ENCODE results near the gene RNASEH1.
A peak's percentile ranks its signal among the peaks of the same experiment; 100 is the strongest.

RNASEH1 gene

DNA sequence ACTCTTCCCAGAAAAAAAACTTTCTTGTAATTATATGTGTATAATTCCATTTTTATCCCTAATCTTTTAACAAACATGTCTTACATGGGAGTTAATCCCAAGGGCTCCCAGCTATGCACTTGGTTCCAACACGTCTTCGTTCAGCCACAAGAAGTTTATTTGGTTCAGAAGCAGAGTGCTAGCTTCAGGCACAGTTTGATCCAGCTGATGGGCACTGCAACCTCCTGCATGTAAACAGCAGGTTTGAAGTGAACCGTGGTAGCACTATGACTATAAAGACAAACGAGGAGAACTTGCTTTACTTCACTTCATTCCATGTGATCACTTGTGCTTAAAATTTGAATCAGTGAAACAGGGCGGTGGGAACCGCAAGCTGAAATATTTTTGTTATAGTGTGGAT lies 7.0 kb upstream of the RNASEH1 start:
- no peak overlapping the region for H3K27ac ChIP-seq
- TF ChIP-seq, protein P1, sequence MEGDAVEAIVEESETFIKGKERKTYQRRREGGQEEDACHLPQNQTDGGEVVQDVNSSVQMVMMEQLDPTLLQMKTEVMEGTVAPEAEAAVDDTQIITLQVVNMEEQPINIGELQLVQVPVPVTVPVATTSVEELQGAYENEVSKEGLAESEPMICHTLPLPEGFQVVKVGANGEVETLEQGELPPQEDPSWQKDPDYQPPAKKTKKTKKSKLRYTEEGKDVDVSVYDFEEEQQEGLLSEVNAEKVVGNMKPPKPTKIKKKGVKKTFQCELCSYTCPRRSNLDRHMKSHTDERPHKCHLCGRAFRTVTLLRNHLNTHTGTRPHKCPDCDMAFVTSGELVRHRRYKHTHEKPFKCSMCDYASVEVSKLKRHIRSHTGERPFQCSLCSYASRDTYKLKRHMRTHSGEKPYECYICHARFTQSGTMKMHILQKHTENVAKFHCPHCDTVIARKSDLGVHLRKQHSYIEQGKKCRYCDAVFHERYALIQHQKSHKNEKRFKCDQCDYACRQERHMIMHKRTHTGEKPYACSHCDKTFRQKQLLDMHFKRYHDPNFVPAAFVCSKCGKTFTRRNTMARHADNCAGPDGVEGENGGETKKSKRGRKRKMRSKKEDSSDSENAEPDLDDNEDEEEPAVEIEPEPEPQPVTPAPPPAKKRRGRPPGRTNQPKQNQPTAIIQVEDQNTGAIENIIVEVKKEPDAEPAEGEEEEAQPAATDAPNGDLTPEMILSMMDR (conservative IDR thresholded peaks at IDR 0.05): no peak

DNA sequence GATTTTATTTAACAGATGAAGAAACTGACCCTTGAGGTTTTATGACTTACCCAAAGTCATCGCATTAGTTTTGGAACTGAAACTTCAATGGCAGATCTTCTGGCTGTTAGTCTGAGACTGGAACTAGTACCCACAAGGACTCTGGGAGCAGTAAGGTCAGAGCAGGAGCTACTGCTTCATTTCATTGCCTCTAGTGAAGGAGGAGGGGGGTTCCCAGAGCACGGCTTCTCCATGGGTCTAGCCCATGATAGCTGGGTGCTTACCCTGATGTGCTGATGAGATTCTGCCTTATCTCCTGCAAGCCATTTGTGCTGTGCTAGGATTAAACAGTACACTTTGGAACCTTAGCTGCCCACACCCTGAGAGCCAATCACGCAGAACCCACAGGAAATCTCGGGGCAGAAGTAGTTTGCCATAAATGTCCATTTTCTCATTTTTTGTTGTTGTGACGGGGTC lies 5.4 kb upstream of the RNASEH1 start:
- no peak overlapping the region for H3K27ac ChIP-seq
- TF ChIP-seq, protein P1 (conservative IDR thresholded peaks at IDR 0.05): no peak

DNA sequence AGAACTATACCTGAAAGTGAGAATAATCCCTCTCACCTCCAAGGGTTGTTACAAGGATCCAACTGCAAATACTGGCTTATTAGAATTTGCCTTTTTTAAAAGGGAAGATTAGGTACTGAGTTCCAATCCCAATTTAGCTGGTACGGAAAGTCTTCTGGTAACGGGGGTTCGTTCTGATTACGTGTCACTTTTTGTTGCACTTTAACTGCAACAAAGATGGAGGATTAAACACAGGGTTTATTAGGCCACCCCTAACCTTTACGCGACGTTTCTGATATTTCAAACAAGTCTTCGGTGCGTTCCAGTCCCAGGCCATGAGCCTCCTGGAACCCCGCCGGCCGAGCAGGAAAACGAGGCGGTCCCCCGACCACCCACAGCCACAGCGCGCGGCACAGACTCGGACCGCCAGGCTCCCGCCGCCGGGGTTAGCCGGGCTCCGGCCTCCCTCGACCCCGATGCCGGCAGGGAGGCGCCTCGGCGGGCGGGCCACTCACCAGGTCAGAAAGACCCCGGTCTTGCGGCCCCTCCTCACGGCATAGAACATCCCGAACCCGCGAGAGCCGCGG lies 411 bp downstream of the RNASEH1 start:
- peak overlapping the region; percentile 86 for H3K27ac ChIP-seq
- TF ChIP-seq, protein P1 (conservative IDR thresholded peaks at IDR 0.05): no peak

DNA sequence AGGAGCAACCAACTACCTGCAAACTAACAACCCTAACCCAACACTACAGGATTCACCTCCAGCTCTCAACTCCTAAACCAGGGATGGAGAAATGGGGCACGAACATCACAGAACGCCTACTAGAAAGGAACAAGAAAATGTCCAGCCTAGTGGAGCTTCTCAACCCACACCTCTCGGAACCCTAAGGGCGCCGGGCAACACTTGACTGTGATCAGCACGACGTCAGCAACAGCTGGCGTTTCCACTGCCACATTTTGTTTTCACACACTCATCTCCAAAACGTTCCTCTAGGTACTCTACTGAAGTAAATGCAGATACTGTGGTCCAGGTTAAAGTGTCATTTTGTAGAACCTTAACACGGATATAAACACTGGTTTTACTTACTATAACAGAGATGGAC lies 4.2 kb downstream of the RNASEH1 start:
- TF ChIP-seq, protein P1 (conservative IDR thresholded peaks at IDR 0.05): no peak
- no peak overlapping the region for H3K27ac ChIP-seq

DNA sequence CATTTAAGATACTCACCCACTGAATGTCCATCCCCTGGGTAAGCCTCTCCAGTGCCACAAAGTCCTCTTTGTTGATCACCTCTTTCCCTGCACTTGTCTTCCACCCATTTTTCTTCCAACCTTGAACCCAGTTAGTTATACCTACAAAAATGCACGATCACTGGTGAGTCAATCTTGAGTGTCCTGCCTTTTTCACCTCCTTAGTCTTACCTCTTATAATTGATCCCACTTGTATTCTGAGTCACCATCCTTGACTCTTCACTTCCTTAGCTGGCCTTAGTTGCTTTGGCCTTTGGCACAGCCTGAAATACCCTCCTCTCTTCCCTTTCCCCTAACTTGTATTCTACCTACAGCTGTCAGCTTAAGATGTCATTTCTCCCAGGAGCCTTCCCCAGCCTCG lies 10.2 kb downstream of the RNASEH1 start:
- H3K27ac ChIP-seq: peak overlapping the region; percentile 83
- TF ChIP-seq, protein P1 (conservative IDR thresholded peaks at IDR 0.05): no peak

DNA sequence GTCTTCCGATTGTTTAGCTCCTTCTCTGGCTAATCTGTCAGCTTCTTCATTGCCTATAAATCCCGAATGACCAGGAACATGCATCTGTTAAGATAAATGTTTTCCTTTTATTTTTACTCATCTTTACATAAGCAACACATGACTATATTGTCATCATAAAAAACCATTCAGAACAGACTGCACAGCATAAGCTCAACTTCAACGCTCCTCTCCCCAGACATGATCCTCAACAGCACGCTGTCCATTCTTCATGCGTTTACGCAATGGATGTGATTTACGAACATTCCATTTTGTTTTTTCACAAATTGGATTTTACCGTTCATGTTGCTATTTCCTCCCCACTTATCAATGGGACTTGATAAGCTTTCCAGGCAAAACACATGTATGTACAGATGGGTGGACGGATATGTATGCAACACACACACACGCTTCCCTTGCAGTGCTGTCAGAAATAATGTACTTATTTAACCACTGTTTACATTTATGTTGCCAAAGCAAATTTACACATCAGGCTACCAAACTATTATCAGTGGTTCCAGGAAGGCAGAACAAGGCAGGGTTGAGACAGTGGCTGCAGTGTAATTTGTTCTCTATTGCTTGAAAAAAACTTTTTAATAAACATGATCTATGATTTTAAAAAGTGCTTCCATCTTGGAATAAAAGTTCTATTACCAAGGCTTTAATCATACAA lies 12.2 kb downstream of the RNASEH1 start:
- H3K27ac ChIP-seq: peak overlapping the region; percentile 83
- TF ChIP-seq, protein P1 (conservative IDR thresholded peaks at IDR 0.05): no peak

DNA sequence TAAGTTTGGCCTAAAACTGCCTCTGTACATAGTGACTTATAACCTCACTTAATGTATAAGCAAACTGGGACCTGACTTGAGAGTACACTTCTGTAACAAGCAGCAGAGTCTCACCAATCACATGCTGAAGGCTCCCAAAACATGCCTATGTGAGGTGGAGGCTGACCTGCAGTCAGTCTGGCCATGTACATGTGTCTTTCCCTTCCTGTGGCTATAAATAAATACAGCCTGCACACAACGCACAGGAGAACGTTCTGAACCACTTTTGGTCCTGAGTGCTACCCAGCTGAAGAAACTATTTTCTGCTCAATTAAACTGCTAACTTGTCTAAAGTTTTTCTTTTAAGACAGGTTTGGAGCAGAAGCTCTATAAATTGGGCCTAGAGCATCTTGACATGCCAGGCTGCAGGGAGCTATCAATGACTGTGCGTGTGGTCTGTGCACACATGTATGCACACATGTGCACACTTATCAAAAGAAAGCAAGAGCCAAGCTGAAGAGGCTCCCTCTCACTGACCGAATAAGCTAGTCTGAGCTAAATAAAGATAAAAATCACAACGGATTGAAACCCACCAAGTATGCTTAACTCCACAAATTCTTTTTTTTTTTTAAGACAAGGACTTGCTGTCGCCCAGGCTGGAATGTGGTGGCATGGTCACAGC lies 15.0 kb downstream of the RNASEH1 start:
- TF ChIP-seq, protein P1 (conservative IDR thresholded peaks at IDR 0.05): no peak

More for the DNA sequence above, 15.0 kb downstream of the RNASEH1 start:
- peak overlapping the region; percentile 83; the same call in 1 of the 2 replicates for H3K27ac ChIP-seq

Measured in VCaP (cell line).